ENCODE data around the gene HYAL2. TPM values are rescaled to one million over a fixed set of nuclear protein-coding genes. Genes with fewer than 3 reads are reported as not detected.
"Not testable (repeated sequence)": the region's sequence is repeated elsewhere in the genome, so short reads cannot be mapped to it uniquely, and the experiment has no call there.

HYAL2 gene
- total RNA-seq, 2 experiments from 2014 or later: 7.4 TPM

DNA sequence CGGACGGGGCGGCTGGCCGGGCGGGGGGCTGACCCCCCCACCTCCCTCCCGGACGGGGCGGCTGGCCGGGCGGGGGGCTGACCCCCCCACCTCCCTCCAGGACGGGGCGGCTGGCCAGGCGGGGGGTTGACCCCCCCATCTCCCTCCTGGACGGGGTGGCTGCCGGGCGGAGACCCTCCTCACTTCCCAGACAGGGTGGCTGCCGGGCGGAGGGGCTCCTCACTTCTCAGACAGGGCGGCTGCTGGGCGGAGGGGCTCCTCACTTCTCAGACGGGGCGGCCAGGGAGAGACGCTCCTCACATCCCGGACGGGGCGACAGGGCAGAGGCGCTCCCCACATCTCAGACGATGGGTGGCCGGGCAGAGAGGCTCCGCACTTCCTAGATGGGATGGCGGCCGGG lies 10.5 kb downstream of the HYAL2 start:
- not testable (repeated sequence) for DNase-seq, H3K4me3 Mint-ChIP-seq

GRCh38 chr3:50304601-50305000 lies 17.9 kb downstream of the HYAL2 start:
- CTCF ChIA-PET: interaction anchor here (1.1 to 17.4 kb wide), 2 partner anchors 17 to 30 kb away, joined by 3 to 266 read pairs; partner anchors contain the start of genes HYAL2 and TUSC2
- Mint-ChIP-seq H3K27me3 (no peaks in the 10 kb centered on the region), H3K9me3 (ENCODE audit: low read depth) (no peaks in the 10 kb centered on the region), H3K4me1 (peaks cover 17% of the 10 kb centered on the region), H3K27ac (no peak overlapping the region), H3K36me3 (peaks cover 2% of the 10 kb centered on the region), H3K4me3 (no peak overlapping the region)
- ATAC-seq: no peak
- DNase-seq: no peak

More for the DNA sequence above, 10.5 kb downstream of the HYAL2 start:
- not testable (repeated sequence) for H3K9me3 Mint-ChIP-seq (ENCODE audit: low read depth); H3K27me3 Mint-ChIP-seq; H3K27ac Mint-ChIP-seq; ATAC-seq; H3K36me3 Mint-ChIP-seq
- CTCF ChIA-PET: interaction anchor here (1.1 kb wide), 1 partner anchor 16 kb away, joined by 3 read pairs; the partner anchor contains the start of gene TUSC2
- H3K4me1 Mint-ChIP-seq: peaks cover 23% of the 10 kb centered on the region

DNA sequence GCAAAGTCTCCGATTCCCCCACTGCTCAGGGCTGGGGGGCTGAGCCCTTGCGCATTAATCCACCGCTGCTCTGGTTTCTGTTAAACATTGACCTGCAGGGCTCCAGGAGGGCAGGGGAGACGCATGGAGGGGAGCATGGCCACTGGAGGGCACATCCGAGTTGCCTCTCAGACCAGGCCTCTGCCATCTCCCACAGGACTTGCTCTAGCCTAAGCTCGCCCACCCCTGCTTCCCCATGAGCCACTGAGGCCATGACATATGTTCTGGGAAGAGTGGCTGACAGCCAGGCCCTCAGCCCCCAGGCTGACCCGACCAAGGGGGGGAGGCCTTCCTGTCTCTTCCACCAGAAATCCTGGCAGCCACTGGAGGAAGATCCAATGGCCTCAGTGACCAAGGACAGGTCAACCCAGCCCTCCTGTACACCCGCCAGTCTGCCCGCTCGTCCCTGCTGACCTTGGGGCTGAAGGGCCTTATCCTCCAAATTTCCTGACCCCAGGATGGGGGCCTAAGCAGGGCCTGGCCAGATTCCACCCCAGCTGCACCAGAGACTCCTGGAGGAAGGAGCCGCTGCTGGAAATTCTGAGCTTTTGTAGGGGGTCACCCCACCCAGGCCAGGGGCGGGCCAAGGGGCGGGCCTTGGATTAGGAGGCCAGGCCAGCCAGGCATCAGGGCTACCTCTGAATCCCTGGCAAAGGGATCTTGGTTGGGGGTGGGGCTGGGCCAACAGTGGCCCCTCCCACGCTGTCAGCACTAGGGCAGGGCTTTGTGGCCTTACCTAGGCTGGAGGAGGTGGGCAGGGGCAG lies 19.3 kb downstream of the HYAL2 start, which contains the start of gene HYAL1:
TSS of gene HYAL1 (minus strand) at position 562 of the 803 bp plus-strand sequence. CDS start 618 bp downstream, outside the sequence.
- Mint-ChIP-seq H3K27ac (no peak within 1 kb of the TSS), H3K4me3 (no peak within 1 kb of the TSS)
- no peak for DNase-seq

DNA sequence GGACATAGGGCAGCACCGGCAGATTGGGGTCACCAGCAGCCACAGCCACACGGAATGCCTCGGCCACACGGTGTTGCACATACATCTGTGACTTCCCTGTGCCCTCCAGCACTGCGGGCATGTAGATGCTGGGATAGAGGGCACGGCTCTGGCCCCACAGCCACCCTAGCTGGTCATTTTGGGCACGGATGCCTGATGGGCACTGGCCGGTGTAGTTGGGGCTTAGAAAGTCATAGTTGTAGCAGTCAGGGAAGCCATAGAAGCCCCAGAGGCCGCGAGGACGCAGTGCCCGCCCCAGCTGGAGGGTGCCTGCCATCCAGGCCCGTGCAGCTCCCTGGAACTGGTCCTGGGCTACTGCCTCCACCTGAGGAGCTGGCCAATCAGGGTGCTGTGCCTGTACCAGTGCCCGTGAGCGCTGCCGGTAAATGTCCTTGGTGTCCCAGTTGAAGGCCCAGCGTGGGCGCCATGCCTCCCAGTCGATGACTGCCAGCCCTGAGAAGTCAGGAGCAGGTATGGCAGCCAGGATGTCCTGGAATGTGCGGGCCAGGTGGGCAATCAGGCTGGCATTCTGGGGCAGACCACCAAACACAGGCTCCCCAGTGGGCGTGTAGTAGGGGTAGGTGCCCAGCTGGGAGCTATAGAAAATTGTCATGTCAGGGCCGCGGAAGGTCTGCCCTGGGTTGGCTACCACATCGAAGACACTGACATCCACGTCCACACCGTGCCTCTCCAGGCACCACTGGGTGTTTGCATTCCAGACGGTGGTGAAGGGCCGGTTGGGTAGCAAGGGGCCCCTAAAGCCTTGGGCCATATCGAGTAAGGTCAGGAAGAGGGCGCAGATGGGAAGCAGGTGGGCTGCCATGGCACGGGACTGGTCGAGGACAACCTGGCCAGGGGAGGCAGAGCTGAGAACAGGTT lies 20.2 kb downstream of the HYAL2 start:
- no peak for ATAC-seq
- Mint-ChIP-seq H3K4me3 (no peak overlapping the region), H3K9me3 (ENCODE audit: low read depth) (no peaks in the 10 kb centered on the region)

More for the DNA sequence above, 19.3 kb downstream of the HYAL2 start, which contains the start of gene HYAL1:
- H3K36me3 Mint-ChIP-seq: peaks cover under 1% of the 10 kb centered on the region
- H3K9me3 Mint-ChIP-seq (ENCODE audit: low read depth): no peaks in the 10 kb centered on the region
- H3K27me3 Mint-ChIP-seq: no peaks in the 10 kb centered on the region
- peaks cover 18% of the 10 kb centered on the region for H3K4me1 Mint-ChIP-seq
- no peak for ATAC-seq
- CTCF ChIA-PET: interaction anchor here (17.4 kb wide), 1 partner anchor 18 kb away, joined by 266 read pairs; the partner anchor contains the start of genes HYAL2 and TUSC2

DNA sequence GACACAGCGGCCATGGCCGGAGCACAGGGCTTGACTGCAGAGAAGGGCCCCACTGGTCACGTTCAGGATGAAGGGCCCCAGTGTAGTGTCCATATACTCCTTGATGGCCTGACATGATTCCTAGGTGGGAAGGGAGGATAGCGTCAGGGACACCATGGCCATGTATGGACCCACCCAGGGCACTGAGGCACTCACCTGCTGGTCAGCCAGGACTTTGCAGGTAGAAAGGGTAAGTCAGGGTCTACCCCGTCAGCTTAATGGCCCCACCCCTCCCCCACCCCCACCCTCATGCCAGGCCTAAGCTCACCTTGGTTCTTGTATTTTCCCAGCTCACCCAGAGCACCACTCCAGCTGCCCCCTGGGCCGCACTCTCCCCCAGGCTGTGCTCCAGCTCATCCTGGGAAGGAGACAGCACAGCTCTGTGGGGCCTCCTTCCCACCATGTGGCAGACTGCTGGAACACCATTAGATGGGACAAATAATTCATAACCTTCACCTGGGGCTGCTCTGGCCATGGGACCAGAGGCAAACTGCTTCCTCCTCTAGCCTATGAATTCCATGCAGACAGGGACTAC lies 21.8 kb downstream of the HYAL2 start:
- DNase-seq (peak; percentile 40), ATAC-seq (no peak)
- CTCF ChIA-PET: interaction anchor here (1.8 to 17.4 kb wide), 2 partner anchors 21 to 36 kb away, joined by 12 to 266 read pairs; partner anchors contain the start of genes HYAL2 and TUSC2
- Mint-ChIP-seq H3K4me3 (peak overlapping the region; percentile 96), H3K9me3 (ENCODE audit: low read depth) (no peaks in the 10 kb centered on the region), H3K27ac (peak overlapping the region; percentile 99), H3K36me3 (peaks cover 5% of the 10 kb centered on the region), H3K27me3 (no peaks in the 10 kb centered on the region), H3K4me1 (peaks cover 27% of the 10 kb centered on the region)

More for the DNA sequence above, 20.2 kb downstream of the HYAL2 start:
- Mint-ChIP-seq H3K27me3 (no peaks in the 10 kb centered on the region), H3K27ac (no peak overlapping the region), H3K36me3 (peaks cover 1% of the 10 kb centered on the region), H3K4me1 (peaks cover 25% of the 10 kb centered on the region)
- CTCF ChIA-PET: interaction anchor here (0.5 to 17.4 kb wide), 2 partner anchors 19 to 630 kb away, joined by 4 to 266 read pairs; partner anchors contain the start of genes HYAL2 and TUSC2
- DNase-seq: no peak

GRCh38 chr3:50299929-50300680 lies 22.4 kb downstream of the HYAL2 start:
- ATAC-seq (no peak), DNase-seq (peak; percentile 60)
- no peaks in the 10 kb centered on the region for H3K9me3 Mint-ChIP-seq (ENCODE audit: low read depth)
- H3K4me3 Mint-ChIP-seq: peak overlapping the region; percentile 96
- peaks cover 27% of the 10 kb centered on the region for H3K4me1 Mint-ChIP-seq
- H3K27ac Mint-ChIP-seq: peak overlapping the region; percentile 99
- CTCF ChIA-PET: interaction anchor here (0.8 to 17.4 kb wide), 14 partner anchors 21 to 105 kb away, joined by 3 to 266 read pairs (median 6); partner anchors contain the start of genes HYAL2, RASSF1 and TUSC2
- no peaks in the 10 kb centered on the region for H3K27me3 Mint-ChIP-seq
- peaks cover 5% of the 10 kb centered on the region for H3K36me3 Mint-ChIP-seq

DNA sequence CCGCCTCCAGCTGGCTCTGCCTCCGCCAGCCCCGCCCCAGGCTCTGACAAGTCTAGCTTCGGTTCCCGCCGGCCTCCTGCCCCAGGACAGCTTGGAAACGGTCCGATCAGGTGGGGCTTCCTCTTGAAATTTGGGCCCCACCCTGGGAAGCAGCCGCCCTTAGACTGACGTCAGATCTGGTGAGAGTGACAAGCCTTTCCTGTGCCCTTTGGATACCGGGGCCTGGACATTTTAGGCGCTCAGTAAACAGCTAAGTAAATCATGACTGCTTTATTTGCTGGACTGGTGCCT lies 23.0 kb downstream of the HYAL2 start:
- peak overlapping the region; percentile 96 for H3K4me3 Mint-ChIP-seq
- CTCF ChIA-PET: interaction anchor here (0.7 to 17.4 kb wide), 15 partner anchors 20 to 105 kb away, joined by 3 to 266 read pairs (median 5); partner anchors contain the start of genes HYAL2, RASSF1 and TUSC2
- H3K36me3 Mint-ChIP-seq: peaks cover 5% of the 10 kb centered on the region
- ATAC-seq (no peak), DNase-seq (no peak)
- peak overlapping the region; percentile 99 for H3K27ac Mint-ChIP-seq
- H3K27me3 Mint-ChIP-seq: no peaks in the 10 kb centered on the region
- peaks cover 24% of the 10 kb centered on the region for H3K4me1 Mint-ChIP-seq
- H3K9me3 Mint-ChIP-seq (ENCODE audit: low read depth): no peaks in the 10 kb centered on the region

- CTCF ChIA-PET: interaction anchor here (0.7 to 17.4 kb wide), 21 partner anchors 10 to 292 kb away, joined by 3 to 266 read pairs (median 4); partner anchors contain the start of genes HYAL2, RASSF1 and TUSC2
- DNase-seq: peak; percentile 100
- Mint-ChIP-seq H3K36me3 (peaks cover 5% of the 10 kb centered on the region), H3K27me3 (no peaks in the 10 kb centered on the region), H3K9me3 (ENCODE audit: low read depth) (no peaks in the 10 kb centered on the region), H3K27ac (peak within 1 kb of the TSS; percentile 99), H3K4me1 (peaks cover 23% of the 10 kb centered on the region), H3K4me3 (peak within 1 kb of the TSS; percentile 96)
- ATAC-seq: peak; percentile 84
These were observed 23.5 kb downstream of the HYAL2 start, which contains the start of the genes HYAL3 and NAA80 for GRCh38 chr3:50298836-50299637. Gene HYAL3 (minus strand): TSS chr3:50299405. CDS start chr3:50295602, 3,803 bp downstream. Gene NAA80 (minus strand): TSS chr3:50299405. CDS start chr3:50297463, 1,942 bp downstream.

DNA sequence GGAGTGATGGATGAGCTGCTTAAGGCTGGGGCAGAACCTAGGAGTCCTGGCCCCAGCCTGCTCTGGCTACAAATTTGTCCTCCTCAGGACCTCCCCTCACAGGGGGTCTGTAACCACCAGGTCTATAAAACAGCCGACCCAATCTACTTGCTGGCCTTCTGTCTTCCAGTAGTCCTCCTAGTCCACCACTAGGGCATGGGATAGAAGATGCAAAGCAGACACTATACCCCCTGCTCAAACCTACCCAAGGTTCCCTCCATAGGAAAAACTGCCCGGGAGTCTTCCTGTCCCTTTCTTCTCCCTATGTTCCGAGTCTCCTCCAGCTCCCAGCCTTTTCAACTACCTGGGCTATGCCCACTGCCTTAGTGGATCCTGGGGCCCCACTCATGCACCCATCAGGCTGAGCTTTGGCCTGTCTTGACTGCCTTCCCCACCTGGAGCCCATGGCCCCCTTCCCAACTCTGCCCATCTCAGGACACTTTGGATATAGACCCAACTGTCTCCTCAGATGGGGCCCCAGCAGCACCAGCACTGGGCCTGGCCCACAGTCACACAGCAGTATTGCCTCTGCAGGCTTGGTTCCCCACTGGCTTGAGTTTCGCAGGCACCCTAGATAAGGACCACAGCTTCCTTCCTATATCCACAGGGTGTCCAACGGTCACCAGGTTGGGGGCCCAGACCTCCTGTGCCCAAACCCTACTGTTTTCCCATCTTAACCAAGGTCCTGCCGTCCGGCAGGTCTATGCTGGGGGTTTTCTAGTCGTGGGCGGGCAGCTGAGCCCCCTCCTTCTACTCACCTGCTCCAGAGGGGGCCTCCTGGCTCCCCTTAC lies 24.4 kb downstream of the HYAL2 start:
- Mint-ChIP-seq H3K4me3 (peak overlapping the region; percentile 96), H3K27ac (peak overlapping the region; percentile 99), H3K36me3 (peaks cover 5% of the 10 kb centered on the region), H3K9me3 (ENCODE audit: low read depth) (no peaks in the 10 kb centered on the region), H3K4me1 (peaks cover 23% of the 10 kb centered on the region), H3K27me3 (no peaks in the 10 kb centered on the region)
- CTCF ChIA-PET: interaction anchor here (0.5 to 17.4 kb wide), 18 partner anchors 9 to 293 kb away, joined by 3 to 266 read pairs (median 4); partner anchors contain the start of genes HYAL2, RASSF1, TMEM115 and TUSC2
- DNase-seq (peak; percentile 54), ATAC-seq (no peak)

- peak overlapping the region; percentile 96 for H3K4me3 Mint-ChIP-seq
- peak overlapping the region; percentile 99 for H3K27ac Mint-ChIP-seq
- H3K4me1 Mint-ChIP-seq: peaks cover 29% of the 10 kb centered on the region
These were observed 25.2 kb downstream of the HYAL2 start for GRCh38 chr3:50297384-50297775.

More at GRCh38 chr3:50297384-50297775, 25.2 kb downstream of the HYAL2 start:
- no peaks in the 10 kb centered on the region for H3K9me3 Mint-ChIP-seq (ENCODE audit: low read depth)
- no peaks in the 10 kb centered on the region for H3K27me3 Mint-ChIP-seq
- peaks cover 5% of the 10 kb centered on the region for H3K36me3 Mint-ChIP-seq
- ATAC-seq (no peak), DNase-seq (peak; percentile 41)
- CTCF ChIA-PET: interaction anchor here (0.5 to 17.4 kb wide), 6 partner anchors 24 to 68 kb away, joined by 3 to 266 read pairs (median 4); partner anchors contain the start of genes HYAL2, TMEM115 and TUSC2
